Caco-2 (cell line): ENCODE data around the gene HORMAD2. TPM values are rescaled to one million over a fixed set of nuclear protein-coding genes. Genes with fewer than 3 reads are reported as not detected.

Experiments used
- BruUV-seq: library from RNA; stranded (reverse); fragments of 400-500 nt; replicated peaks from 2 replicates; lab custom pipeline; 2021; lab: Mats Ljungman, UMichigan
- CTCF ChIA-PET: fragments of 300-600 bp; sonication (Branson Sonifier 250); formaldehyde crosslinking; loops from one replicate; lab custom pipeline; 2022; ENCODE audit warnings: antibody characterized with exemption; lab: Charles Lee
- POLR2A ChIA-PET: fragments of 300-600 bp; sonication (Branson Sonifier 250); formaldehyde crosslinking; loops from one replicate; lab custom pipeline; 2022; ENCODE audit warnings: antibody characterized with exemption; lab: Charles Lee
- DNase-seq, 2 experiments: peaks; one replicate each; pipeline versions ENCODE4 v3.0.0 to v3.0.0-alpha.2; 2020 to 2022
- H3K27me3 ChIP-seq: replicated peaks from 2 replicates; pipeline ENCODE4 v1.6.0; 2011; ENCODE audit warnings: low read length; ENCODE audit not compliant: control insufficient read depth, insufficient read depth
- H3K36me3 ChIP-seq: 2 replicates; pipeline ENCODE4 v1.5.1; 2011; ENCODE audit warnings: low read length; ENCODE audit not compliant: control insufficient read depth, insufficient read depth
- H3K4me1 ChIP-seq: fragments of 250-450 bp; sonication (Bioruptor Pico); 2 replicates; pipeline ENCODE4 v1.5.1; 2020; ENCODE audit warnings: mild to moderate bottlenecking
- H3K4me3 ChIP-seq: 2 replicates; pipeline ENCODE4 v1.5.1; 2011; ENCODE audit warnings: low read depth, mild to moderate bottlenecking, control low read depth, low read length
- H3K9me3 ChIP-seq: fragments of 250-450 bp; sonication (Bioruptor Pico); 2 replicates; pipeline ENCODE4 v1.5.1; 2020; ENCODE audit warnings: mild to moderate bottlenecking, moderate library complexity
- H3K27ac Mint-ChIP-seq: one replicate; pipeline ENCODE4 v1.8.0; 2022; ENCODE audit warnings: mixed read lengths; ENCODE audit not compliant: unreplicated experiment
- H3K27me3 Mint-ChIP-seq: one replicate; pipeline ENCODE4 v1.8.0; 2022; ENCODE audit warnings: mixed read lengths; ENCODE audit not compliant: insufficient read depth, unreplicated experiment
- H3K36me3 Mint-ChIP-seq: one replicate; pipeline ENCODE4 v1.8.0; 2022; ENCODE audit warnings: mild to moderate bottlenecking, mixed read lengths; ENCODE audit not compliant: insufficient read depth, unreplicated experiment
- H3K4me1 Mint-ChIP-seq: one replicate; pipeline ENCODE4 v1.8.0; 2022; ENCODE audit warnings: low read depth, mixed read lengths; ENCODE audit not compliant: unreplicated experiment
- H3K4me3 Mint-ChIP-seq: one replicate; pipeline ENCODE4 v1.8.0; 2022; ENCODE audit warnings: mild to moderate bottlenecking, moderate library complexity, mixed read lengths; ENCODE audit not compliant: unreplicated experiment
- H3K9me3 Mint-ChIP-seq: one replicate; pipeline ENCODE4 v1.8.0; 2022; ENCODE audit warnings: mixed read lengths; ENCODE audit not compliant: unreplicated experiment
- CTCF ChIP-seq, 2 experiments: fragments of 200-600 bp in 1 of 2; IDR thresholded peaks; 1 replicate in 1 of 2; 2 replicates in 1 of 2; pipeline versions ENCODE4 v1.5.1 to v1.8.0; 2011 to 2022; ENCODE audit warnings: antibody characterized with exemption in 1 of 2, control low read depth in 1 of 2, inconsistent platforms in 1 of 2, low read depth in 1 of 2, low read length in 1 of 2, mild to moderate bottlenecking in 1 of 2, moderate library complexity in 1 of 2; ENCODE audit not compliant: insufficient read depth in 1 of 2, severe bottlenecking in 1 of 2, unreplicated experiment in 1 of 2
- intact Hi-C: fragments of 100-400 bp; cut with micrococcal nuclease; formaldehyde crosslinking; loops from one replicate; pipeline ENCODE4 v1.10.0; 2022; ENCODE audit not compliant: unreplicated experiment
- total RNA-seq: library from RNA; stranded (reverse); gene quantifications from 2 replicates; pipeline ENCODE4 v1.2.3, GENCODE V29; 2022

HORMAD2 gene
- total RNA-seq, 1 experiment from 2014 or later = 3.1 TPM

- H3K27me3 Mint-ChIP-seq = no peaks in the 10 kb centered on the region
- BruUV-seq = no TSS peak
- TF ChIP-seq CTCF (IDR thresholded peaks at IDR 0.05; ENCODE audit: insufficient read depth in 1 of 2, low read depth in 1 of 2, low read length in 1 of 2, severe bottlenecking in 1 of 2, unreplicated experiment in 1 of 2) = no peak
- no peak overlapping the region for H3K4me3 ChIP-seq
- no peaks in the 10 kb centered on the region for H3K36me3 ChIP-seq
- CTCF ChIA-PET = no interaction called here
- POLR2A ChIA-PET = no interaction called here
- H3K4me1 Mint-ChIP-seq = peaks cover 25% of the 10 kb centered on the region
- H3K9me3 Mint-ChIP-seq = no peaks in the 10 kb centered on the region
- no peaks in the 10 kb centered on the region for H3K27me3 ChIP-seq
- DNase-seq = no peak
- peaks cover 19% of the 10 kb centered on the region for H3K4me1 ChIP-seq
- intact Hi-C loops = no loop called here
- H3K27ac Mint-ChIP-seq = peak overlapping the region; percentile 67
- H3K36me3 Mint-ChIP-seq = no peaks in the 10 kb centered on the region
- H3K9me3 ChIP-seq = no peaks in the 10 kb centered on the region
- H3K4me3 Mint-ChIP-seq = no peak overlapping the region
Measured at GRCh38 chr22:30217698-30218560, 137.7 kb downstream of the HORMAD2 start.

- H3K4me3 Mint-ChIP-seq = no peak overlapping the region
- Histone ChIP-seq H3K27me3 (no peaks in the 10 kb centered on the region), H3K4me1 (0 out of 2 replicates have a peak, but pooled peaks cover 12% of the 10 kb centered on the region), H3K4me3 (no peak overlapping the region), H3K9me3 (no peaks in the 10 kb centered on the region), H3K36me3 (no peaks in the 10 kb centered on the region)
- H3K36me3 Mint-ChIP-seq = no peaks in the 10 kb centered on the region
- CTCF ChIA-PET = no interaction called here
- no peaks in the 10 kb centered on the region for H3K27me3 Mint-ChIP-seq
- intact Hi-C loops = no loop called here
- H3K4me1 Mint-ChIP-seq = peaks cover 18% of the 10 kb centered on the region
- DNase-seq = peak; percentile 51 to 53
- POLR2A ChIA-PET = no interaction called here
- H3K27ac Mint-ChIP-seq = no peak overlapping the region
- no peaks in the 10 kb centered on the region for H3K9me3 Mint-ChIP-seq
- TF ChIP-seq CTCF (IDR thresholded peaks at IDR 0.05; ENCODE audit: insufficient read depth in 1 of 2, low read depth in 1 of 2, low read length in 1 of 2, severe bottlenecking in 1 of 2, unreplicated experiment in 1 of 2) = peak; percentile 17 to 31
- BruUV-seq = no TSS peak
Measured at GRCh38 chr22:30219049-30219654, 138.9 kb downstream of the HORMAD2 start.

- Mint-ChIP-seq H3K4me1 (peaks cover 16% of the 10 kb centered on the region), H3K36me3 (no peaks in the 10 kb centered on the region), H3K27ac (no peak overlapping the region), H3K27me3 (no peaks in the 10 kb centered on the region), H3K4me3 (no peak overlapping the region), H3K9me3 (no peaks in the 10 kb centered on the region)
- Histone ChIP-seq H3K36me3 (no peaks in the 10 kb centered on the region), H3K27me3 (no peaks in the 10 kb centered on the region), H3K4me1 (peaks cover 11% of the 10 kb centered on the region; the same call in 1 of the 2 replicates), H3K4me3 (no peak overlapping the region), H3K9me3 (no peaks in the 10 kb centered on the region)
- ChIA-PET CTCF (no interaction called here), POLR2A (no interaction called here)
- no TSS peak for BruUV-seq
- TF ChIP-seq CTCF (IDR thresholded peaks at IDR 0.05; ENCODE audit: insufficient read depth in 1 of 2, low read depth in 1 of 2, low read length in 1 of 2, severe bottlenecking in 1 of 2, unreplicated experiment in 1 of 2) = no peak
- intact Hi-C loops = no loop called here
- no peak for DNase-seq
Measured at GRCh38 chr22:30219668-30220278, 139.5 kb downstream of the HORMAD2 start.
